GM19452 (cell line): ENCODE measurements around the gene TRNAU1AP.
"Not testable (repeated sequence)": the region's sequence is repeated elsewhere in the genome, so short reads cannot be mapped to it uniquely, and the experiment has no call there.

Experiments used
- ATAC-seq: cut with Tn5 transposase; IDR thresholded peaks from one replicate; pipeline ENCODE4 v1.9.1; 2021; ENCODE audit not compliant: unreplicated experiment

The TRNAU1AP gene

DNA sequence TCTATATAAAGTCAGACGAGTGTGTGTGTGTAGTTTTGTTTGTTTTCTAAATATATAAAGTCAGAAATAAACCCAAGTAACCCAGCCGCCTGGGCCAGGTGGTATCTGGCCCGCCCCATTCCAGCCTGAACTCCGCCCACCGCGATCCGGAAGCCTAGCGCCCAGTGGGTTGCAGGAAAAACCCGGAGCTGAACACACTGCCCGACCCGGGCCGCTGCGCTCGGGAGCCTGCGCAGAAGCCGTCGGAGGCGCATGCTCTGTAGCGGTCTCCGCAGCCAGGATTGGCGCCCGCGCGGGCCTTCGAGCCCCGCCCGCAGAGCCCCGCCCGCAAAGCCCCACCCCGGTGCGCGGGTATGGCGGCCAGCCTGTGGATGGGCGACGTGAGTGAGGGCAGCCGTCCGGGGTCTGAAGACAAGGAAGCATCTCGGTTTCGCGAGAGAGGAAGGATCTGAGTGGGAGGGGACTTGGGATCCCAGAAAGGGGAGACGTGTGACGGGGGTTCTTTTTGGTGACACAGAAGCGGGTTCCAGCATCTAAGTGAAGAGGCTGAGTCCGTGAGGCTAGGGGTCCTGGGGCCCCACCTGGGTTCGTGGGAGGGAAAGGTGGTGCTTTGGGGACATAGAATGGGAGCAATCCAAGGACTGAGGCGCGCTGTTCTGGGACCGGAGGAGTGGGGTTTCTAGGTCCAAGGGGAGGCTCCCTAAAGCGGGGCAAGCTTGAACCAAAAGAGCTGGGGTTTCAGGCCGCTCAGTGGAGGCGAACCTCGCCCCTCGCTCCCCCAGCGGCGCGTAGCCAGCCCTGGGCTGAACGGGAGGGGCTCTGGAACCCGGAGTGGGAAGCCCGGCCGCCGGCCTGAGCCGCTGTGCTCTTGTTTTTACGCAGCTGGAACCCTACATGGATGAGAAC, at the start of gene TRNAU1AP:
TRNAU1AP (plus strand) TSS at position 328 of the 906 bp plus-strand sequence; CDS start at position 354, 26 bp downstream.
- peak; percentile 95 for ATAC-seq

GRCh38 chr1:28503117-28503516, 49.8 kb upstream of the TRNAU1AP start:
- ATAC-seq: no peak

GRCh38 chr1:28505406-28506187, 47.3 kb upstream of the TRNAU1AP start, which contains the start of gene RCC1:
TSS of gene RCC1 (plus strand) at chr1:28506043. CDS start at chr1:28529867, 23,824 bp downstream.
- peak; percentile 74 for ATAC-seq

DNA sequence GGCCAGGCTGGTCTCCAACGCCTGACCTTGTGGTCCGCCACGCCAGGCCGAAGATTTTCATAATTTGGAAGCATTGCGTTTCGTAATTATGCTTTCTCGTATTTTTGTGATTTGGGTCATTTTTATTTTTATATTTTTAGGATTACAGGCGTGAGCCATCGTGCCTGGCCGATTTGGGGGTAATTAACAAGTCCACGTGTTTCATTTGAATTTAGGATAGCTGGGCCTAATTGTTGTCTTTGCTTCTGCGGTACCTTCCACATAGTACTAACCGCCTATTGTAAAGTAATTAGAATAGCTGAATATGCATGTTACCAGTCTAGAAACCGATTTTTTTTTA, 46.0 kb upstream of the TRNAU1AP start:
- ATAC-seq: no peak

GRCh38 chr1:28507247-28507645, 45.6 kb upstream of the TRNAU1AP start:
- ATAC-seq: no peak

DNA sequence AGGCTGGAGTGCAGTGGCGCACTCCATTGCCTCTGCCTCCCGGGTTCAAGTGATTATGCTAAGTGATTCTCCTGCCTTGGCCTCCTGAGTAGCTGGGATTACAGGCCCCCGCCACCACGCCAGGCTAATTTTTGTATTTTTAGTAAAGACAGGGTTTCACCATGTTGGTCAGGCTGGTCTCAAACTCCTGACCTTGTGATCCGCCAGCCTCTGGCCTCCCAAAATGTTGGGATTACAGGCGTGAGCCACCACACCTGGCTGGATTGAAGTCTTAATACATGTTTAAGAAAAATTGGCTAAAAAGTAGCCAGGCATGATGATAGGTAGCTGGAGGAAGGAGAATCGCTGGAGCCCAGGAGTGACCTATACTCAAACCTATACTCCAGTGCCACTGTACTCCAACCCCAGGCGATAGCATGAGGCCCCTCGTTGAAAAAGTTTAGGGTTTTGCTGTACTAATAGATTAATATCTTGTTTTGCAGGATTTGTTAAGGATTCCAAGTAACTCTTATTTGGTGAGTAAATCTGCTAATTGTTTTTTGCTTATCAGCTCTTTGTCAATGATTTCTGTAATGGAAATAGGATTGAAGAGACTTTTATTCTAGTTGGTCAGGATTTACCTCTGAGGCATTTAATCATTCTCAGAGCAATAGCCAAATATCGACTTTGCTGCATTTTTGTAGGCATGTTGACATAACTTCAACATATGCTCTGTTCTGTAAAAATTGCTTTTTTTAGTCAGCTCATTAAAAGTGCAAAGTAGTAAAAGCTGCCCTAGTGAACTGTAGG, 45.0 kb upstream of the TRNAU1AP start:
- no peak for ATAC-seq

DNA sequence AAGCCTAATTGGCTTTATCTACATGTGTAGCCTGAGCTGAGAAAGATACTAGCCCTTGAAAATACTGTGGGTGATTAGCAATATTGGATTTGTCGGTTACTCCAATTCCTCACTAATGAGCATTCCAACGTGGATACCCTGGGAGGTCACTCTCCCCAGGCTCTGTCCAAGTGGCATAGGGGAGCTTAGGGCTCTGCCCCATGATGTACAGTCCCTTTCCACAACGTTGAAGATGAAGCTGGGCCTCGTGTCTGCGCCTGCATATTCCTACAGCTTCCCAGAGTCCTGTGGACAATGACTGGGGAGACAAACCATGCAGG, 44.5 kb upstream of the TRNAU1AP start:
- no peak for ATAC-seq

DNA sequence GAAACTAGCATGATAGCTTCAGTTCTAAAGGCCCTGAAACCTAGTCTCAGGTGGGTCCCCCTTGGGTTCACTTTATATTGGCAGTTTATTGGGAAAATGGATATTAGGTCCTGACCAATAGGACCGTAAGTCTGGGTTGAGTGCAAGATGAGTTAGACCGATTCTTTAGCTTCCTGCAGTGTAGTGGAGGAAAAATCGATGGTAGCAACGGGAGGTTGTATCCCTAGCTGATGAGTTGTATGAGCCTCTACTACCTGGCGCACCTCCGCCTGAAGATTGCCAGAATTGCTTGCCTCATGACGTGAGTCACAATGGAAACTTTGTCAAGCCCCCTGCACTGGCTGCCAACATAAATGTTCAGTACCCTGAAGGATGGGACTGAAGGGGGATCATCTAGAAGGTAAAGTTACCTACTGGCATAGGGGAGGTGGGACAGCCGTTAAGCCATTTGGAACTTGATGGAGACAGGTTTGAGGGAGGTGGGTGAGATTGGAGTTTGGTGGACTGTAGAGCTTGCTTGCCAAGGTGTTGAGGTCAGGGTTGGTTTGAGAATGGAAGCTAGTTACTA, 43.1 kb upstream of the TRNAU1AP start:
- ATAC-seq: no peak

- ATAC-seq: no peak
Observed at GRCh38 chr1:28510273-28510969, 42.5 kb upstream of the TRNAU1AP start.

DNA sequence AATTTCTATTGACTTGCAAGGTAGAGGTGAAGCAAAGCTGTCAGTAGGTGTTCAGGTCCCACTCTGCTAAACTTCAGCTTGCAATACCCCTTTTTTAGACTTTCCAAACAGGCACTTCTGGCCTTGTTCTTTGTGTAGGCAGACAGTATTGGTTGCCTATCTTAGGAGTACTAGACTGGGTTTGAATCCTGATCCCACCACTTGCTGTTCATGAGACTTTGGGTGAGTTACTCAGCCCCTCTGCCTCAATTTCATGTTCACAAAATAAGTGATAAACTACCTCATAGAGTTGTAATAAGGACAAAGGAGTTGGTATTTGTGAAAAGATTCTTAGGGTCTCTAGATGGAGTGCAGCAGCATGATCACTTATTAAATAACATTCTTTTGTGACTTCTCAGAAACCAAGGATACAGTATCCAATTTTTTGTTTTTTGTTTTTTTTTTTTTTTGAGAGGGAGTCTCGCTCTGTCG, 41.9 kb upstream of the TRNAU1AP start:
- no peak for ATAC-seq

- no peak for ATAC-seq
Observed at GRCh38 chr1:28512058-28512611, 40.8 kb upstream of the TRNAU1AP start.

DNA sequence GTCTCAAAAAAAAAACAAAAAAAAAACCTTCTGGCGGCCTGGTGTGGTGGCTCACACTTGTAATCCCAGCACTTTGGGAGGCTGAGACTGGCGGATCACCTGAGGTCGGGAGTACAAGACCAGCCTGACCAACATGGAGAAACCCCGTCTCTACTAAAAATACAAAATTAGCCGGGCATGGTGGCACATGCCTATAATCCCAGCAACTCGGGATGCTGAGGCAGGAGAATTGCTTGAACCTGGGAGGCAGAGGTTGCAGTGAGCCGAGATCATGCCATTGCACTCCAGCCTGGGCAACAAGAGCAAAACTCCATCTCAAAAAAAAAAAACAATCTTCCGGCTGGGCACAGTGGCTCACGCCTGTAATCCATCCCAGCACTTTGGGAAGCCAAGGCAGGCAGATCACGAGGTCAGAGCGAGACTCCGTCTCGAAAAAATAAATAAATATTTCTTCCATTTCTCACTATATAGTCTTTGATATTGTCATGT, 38.4 kb upstream of the TRNAU1AP start:
- ATAC-seq: not testable (repeated sequence)

GRCh38 chr1:28516518-28516956, 36.3 kb upstream of the TRNAU1AP start:
- no peak for ATAC-seq

DNA sequence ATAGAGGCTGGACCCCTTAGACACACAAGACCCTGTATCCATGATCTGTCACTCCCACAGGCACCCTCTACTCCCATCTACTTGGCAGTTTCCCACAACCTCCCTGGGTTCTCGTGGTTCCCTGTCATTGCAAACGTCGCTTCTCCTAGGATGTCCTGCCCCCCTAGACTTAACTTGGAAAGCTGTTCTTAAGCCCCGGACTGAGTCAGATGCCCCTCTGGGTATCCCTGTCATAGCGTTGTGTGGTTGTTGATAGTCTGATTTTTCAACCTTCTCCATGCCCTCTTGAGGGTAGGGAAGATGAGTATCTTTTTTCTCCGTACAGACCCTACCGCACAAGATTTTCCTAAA, 35.3 kb upstream of the TRNAU1AP start:
- ATAC-seq: peak; percentile 5

- ATAC-seq: peak; percentile 73
Observed at GRCh38 chr1:28518000-28518744, 34.7 kb upstream of the TRNAU1AP start.

DNA sequence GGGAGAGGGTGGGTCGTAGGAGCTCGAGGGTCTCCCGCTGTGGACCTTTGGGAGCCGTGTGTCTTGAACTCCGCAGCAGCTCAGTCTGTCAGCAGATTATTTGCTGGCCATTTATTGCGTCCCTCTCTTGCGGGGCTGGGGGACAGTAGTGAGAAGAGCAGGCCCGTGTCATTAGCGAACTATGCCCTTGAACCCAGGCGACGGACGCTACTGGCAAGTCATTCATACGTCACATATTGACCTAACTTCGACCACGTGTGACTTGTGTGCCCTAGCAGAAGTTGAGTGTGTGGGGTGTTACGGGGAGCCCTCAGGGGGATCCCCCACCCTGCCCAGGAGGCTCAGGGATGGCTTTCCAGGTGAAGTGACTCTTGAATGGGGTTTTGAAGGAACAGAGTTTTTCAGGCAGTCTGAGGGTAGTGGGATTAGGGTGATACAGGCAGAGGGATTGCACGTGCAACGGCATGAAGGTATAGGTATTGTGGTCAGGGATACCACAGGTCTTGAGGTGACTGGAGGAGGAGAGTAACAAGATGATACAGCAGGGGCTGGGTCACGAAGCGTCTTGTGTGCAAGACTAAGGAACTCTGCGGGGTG, 34.0 kb upstream of the TRNAU1AP start:
- peak; percentile 22 for ATAC-seq

- no peak for ATAC-seq
Observed at GRCh38 chr1:28519946-28520725, 32.7 kb upstream of the TRNAU1AP start.

DNA sequence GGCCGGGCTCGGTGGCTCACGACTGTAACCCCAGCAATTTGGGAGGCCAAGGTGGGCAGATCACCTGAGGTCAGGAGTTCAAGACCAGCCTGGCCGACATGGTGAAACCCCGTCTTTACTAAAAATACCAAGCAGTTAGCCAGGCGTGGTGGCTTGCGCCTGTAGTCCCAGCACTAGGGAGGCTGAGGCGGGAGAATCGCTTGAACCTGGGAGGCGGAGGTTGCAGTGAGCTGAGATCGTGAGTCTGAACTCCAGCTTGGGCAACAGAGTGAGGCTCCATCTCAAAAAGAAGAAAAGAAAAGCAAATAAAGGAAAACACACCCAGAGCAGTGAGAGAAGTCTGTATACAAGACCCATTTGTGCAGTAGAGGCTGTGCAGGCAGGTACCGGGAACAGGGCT, 32.1 kb upstream of the TRNAU1AP start:
- ATAC-seq: not testable (repeated sequence)
